Chondrocyte (in vitro differentiated cells): ENCODE data around the gene ADAMTS14. TPM values are rescaled to one million over a fixed set of nuclear protein-coding genes. Genes with fewer than 3 reads are reported as not detected.

ENCODE experiments used
- DNase-seq: peaks from one replicate; pipeline ENCODE4 v3.0.0; 2021; ENCODE audit warnings: mixed read lengths, low spot score
- H3K27ac Mint-ChIP-seq: one replicate; pipeline ENCODE4 v1.8.0; 2021; ENCODE audit warnings: mild to moderate bottlenecking, moderate library complexity, mixed read lengths; ENCODE audit not compliant: unreplicated experiment
- H3K27me3 Mint-ChIP-seq: 2 replicates; pipeline ENCODE4 v1.8.0; 2021; ENCODE audit warnings: low read depth, mixed read lengths
- H3K36me3 Mint-ChIP-seq: 2 replicates; pipeline ENCODE4 v1.8.0; 2021; ENCODE audit warnings: low read depth, mixed read lengths
- H3K4me1 Mint-ChIP-seq: 2 replicates; pipeline ENCODE4 v1.8.0; 2021; ENCODE audit warnings: low read depth, mild to moderate bottlenecking, mixed read lengths
- H3K4me3 Mint-ChIP-seq: one replicate; pipeline ENCODE4 v1.8.0; 2021; ENCODE audit warnings: mild to moderate bottlenecking, moderate library complexity, mixed read lengths; ENCODE audit not compliant: unreplicated experiment
- H3K9me3 Mint-ChIP-seq: 2 replicates; pipeline ENCODE4 v1.8.0; 2021; ENCODE audit warnings: low read depth, mixed read lengths
- CTCF ChIP-seq: fragments of 200-600 bp; sonication (generic); IDR thresholded peaks from 2 replicates; pipeline ENCODE4 v1.5.0; 2021; ENCODE audit warnings: antibody characterized with exemption, mild to moderate bottlenecking, moderate library complexity
- total RNA-seq: library from RNA; stranded (reverse); gene quantifications from 3 replicates; pipeline ENCODE4 v1.2.1, GENCODE V29; 2021

ADAMTS14 gene
- total RNA-seq, 1 donor from 2014 or later, result 7.7 TPM

GRCh38 chr10:70682920-70683600 lies 10.8 kb downstream of the ADAMTS14 start:
- DNase-seq, result peak; percentile 81
- Mint-ChIP-seq H3K4me3 (no peak overlapping the region), H3K27me3 (no peaks in the 10 kb centered on the region), H3K27ac (no peak overlapping the region), H3K36me3 (no peaks in the 10 kb centered on the region), H3K4me1 (peaks cover 17% of the 10 kb centered on the region), H3K9me3 (no peaks in the 10 kb centered on the region)
- TF ChIP-seq CTCF, result no peak

GRCh38 chr10:70683601-70683934 lies 11.3 kb downstream of the ADAMTS14 start:
- Mint-ChIP-seq H3K27me3 (no peaks in the 10 kb centered on the region), H3K27ac (no peak overlapping the region), H3K4me1 (peaks cover 15% of the 10 kb centered on the region), H3K36me3 (no peaks in the 10 kb centered on the region), H3K4me3 (no peak overlapping the region), H3K9me3 (no peaks in the 10 kb centered on the region)
- TF ChIP-seq CTCF, result no peak
- peak; percentile 80 for DNase-seq

GRCh38 chr10:70683940-70684339 lies 11.6 kb downstream of the ADAMTS14 start:
- no peak for TF ChIP-seq CTCF
- Mint-ChIP-seq H3K9me3 (no peaks in the 10 kb centered on the region), H3K4me1 (peaks cover 12% of the 10 kb centered on the region), H3K27me3 (no peaks in the 10 kb centered on the region), H3K4me3 (no peak overlapping the region), H3K36me3 (no peaks in the 10 kb centered on the region), H3K27ac (no peak overlapping the region)
- no peak for DNase-seq

- H3K27me3 Mint-ChIP-seq, result no peaks in the 10 kb centered on the region
- no peak overlapping the region for H3K4me3 Mint-ChIP-seq
- DNase-seq, result no peak
- H3K36me3 Mint-ChIP-seq, result no peaks in the 10 kb centered on the region
- peaks cover 11% of the 10 kb centered on the region for H3K4me1 Mint-ChIP-seq
- H3K9me3 Mint-ChIP-seq, result no peaks in the 10 kb centered on the region
- no peak for TF ChIP-seq CTCF
- peak overlapping the region; percentile 82 for H3K27ac Mint-ChIP-seq
Measured at GRCh38 chr10:70684374-70684773, 12.1 kb downstream of the ADAMTS14 start.

GRCh38 chr10:70684839-70685454 lies 12.6 kb downstream of the ADAMTS14 start:
- Mint-ChIP-seq H3K27me3 (no peaks in the 10 kb centered on the region), H3K9me3 (no peaks in the 10 kb centered on the region), H3K4me1 (peaks cover 11% of the 10 kb centered on the region), H3K27ac (peak overlapping the region; percentile 82), H3K36me3 (no peaks in the 10 kb centered on the region), H3K4me3 (no peak overlapping the region)
- no peak for DNase-seq
- peak; percentile 21 for TF ChIP-seq CTCF
